ENCODE data around the gene IRS1.

- TF ChIP-seq CHD4 (IDR thresholded peaks at IDR 0.05; ENCODE audit: borderline replicate concordance) (no peak), POLR2A (IDR thresholded peaks at IDR 0.05; ENCODE audit: low read length) (no peak), USF2 (IDR thresholded peaks at IDR 0.05) (no peak), EP300 (IDR thresholded peaks at IDR 0.05) (no peak), CTCF (IDR thresholded peaks at IDR 0.05) (no peak), KDM1A (IDR thresholded peaks at IDR 0.05; ENCODE audit: low read depth) (no peak), MAZ (IDR thresholded peaks at IDR 0.05; ENCODE audit: borderline replicate concordance, low read depth, low read length) (no peak), REST (IDR thresholded peaks at IDR 0.05) (no peak), NPAS2 (CRISPR knock-in tag; IDR thresholded peaks at IDR 0.05; ENCODE audit: borderline replicate concordance) (no peak), ZFP36 (IDR thresholded peaks at IDR 0.05; ENCODE audit: borderline replicate concordance, partially characterized antibody) (no peak), POLR2AphosphoS2 (conservative IDR thresholded peaks at IDR 0.05; ENCODE audit: low read length) (no peak), SMC3 (IDR thresholded peaks at IDR 0.05) (no peak), HDAC2 (IDR thresholded peaks at IDR 0.05) (no peak), MAX (IDR thresholded peaks at IDR 0.05) (no peak)
These were observed 81.9 kb downstream of the IRS1 start for GRCh38 chr2:226717719-226718118.
